Measurements from ENCODE around the gene VSNL1. TPM values are rescaled to one million over a fixed set of nuclear protein-coding genes. Genes with fewer than 3 reads are reported as not detected.

VSNL1 gene
- total RNA-seq, 1 donor from 2014 or later, result not detected

DNA sequence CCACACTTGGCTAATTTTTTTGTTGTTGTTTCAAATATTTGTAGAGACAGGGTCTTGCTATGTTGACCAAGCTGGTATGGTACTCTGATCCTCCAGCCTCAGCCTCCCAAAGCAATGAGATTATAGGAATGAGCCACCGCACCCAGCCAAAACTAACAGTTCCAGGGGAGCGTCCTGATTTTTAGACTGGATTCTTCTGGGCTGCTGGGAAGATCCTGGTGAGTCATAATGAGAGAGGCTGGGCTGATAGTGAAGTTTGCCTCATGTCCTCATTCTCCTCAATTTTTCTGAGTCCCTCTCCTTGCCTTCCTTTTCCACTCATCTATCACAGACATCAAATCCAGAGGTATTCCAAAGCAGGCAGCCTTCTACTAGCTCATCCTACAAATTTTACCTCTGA, 81.3 kb downstream of the VSNL1 start:
- Mint-ChIP-seq H3K4me1 (ENCODE audit: low read depth) (peaks cover 21% of the 10 kb centered on the region), H3K27me3 (ENCODE audit: low read depth) (no peaks in the 10 kb centered on the region), H3K27ac (ENCODE audit: unreplicated experiment) (no peak overlapping the region), H3K9me3 (ENCODE audit: low read depth) (peaks cover 4% of the 10 kb centered on the region), H3K4me3 (ENCODE audit: unreplicated experiment) (no peak overlapping the region), H3K36me3 (ENCODE audit: low read depth) (peaks cover 2% of the 10 kb centered on the region)
- no peak for DNase-seq (ENCODE audit: low spot score)
- TF ChIP-seq, protein P1, sequence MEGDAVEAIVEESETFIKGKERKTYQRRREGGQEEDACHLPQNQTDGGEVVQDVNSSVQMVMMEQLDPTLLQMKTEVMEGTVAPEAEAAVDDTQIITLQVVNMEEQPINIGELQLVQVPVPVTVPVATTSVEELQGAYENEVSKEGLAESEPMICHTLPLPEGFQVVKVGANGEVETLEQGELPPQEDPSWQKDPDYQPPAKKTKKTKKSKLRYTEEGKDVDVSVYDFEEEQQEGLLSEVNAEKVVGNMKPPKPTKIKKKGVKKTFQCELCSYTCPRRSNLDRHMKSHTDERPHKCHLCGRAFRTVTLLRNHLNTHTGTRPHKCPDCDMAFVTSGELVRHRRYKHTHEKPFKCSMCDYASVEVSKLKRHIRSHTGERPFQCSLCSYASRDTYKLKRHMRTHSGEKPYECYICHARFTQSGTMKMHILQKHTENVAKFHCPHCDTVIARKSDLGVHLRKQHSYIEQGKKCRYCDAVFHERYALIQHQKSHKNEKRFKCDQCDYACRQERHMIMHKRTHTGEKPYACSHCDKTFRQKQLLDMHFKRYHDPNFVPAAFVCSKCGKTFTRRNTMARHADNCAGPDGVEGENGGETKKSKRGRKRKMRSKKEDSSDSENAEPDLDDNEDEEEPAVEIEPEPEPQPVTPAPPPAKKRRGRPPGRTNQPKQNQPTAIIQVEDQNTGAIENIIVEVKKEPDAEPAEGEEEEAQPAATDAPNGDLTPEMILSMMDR (IDR thresholded peaks at IDR 0.05), result no peak

DNA sequence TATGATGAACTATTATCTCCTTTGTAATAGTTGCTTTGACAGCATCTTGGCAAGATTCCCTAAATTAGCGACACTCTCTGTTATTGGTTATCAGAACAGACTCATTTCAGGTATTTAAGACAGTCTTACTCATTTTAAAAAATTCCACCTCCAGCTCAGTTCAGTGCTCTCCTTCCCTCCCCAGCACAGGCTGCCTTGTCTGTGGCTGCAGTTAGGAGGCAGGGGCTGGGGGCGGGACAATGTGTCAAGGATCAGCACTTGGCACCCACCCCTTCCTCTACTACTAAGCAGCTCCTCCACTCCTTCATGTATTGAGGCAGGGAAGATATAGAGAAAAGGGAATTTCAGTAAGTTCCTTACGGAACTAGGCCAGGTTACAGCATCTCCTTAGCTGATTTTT, 85.0 kb downstream of the VSNL1 start:
- H3K27me3 Mint-ChIP-seq (ENCODE audit: low read depth), result no peaks in the 10 kb centered on the region
- H3K9me3 Mint-ChIP-seq (ENCODE audit: low read depth), result peaks cover 4% of the 10 kb centered on the region
- no peak overlapping the region for H3K4me3 Mint-ChIP-seq (ENCODE audit: unreplicated experiment)
- H3K4me1 Mint-ChIP-seq (ENCODE audit: low read depth), result peaks cover 16% of the 10 kb centered on the region
- DNase-seq (ENCODE audit: low spot score), result no peak
- H3K36me3 Mint-ChIP-seq (ENCODE audit: low read depth), result peaks cover 2% of the 10 kb centered on the region
- no peak overlapping the region for H3K27ac Mint-ChIP-seq (ENCODE audit: unreplicated experiment)
- TF ChIP-seq, protein P1 (IDR thresholded peaks at IDR 0.05), result no peak

DNA sequence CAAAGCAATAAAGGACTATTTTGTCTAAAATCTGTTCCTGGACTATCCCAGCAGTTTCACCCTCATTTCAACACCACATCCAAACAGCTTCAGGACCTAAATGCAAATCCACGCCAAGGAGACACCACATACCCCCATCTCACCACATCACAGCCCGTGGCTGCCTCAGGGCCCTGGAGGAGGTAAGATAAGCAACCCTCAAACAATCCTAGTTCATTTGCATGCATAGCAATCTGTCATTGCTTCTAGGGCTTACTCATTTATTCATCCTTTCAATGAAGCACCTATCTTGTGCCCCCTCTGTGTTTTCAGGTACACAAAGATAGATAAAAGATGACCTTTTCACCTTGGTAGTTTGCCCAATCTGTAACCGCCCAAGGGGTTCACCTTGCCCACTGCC, 86.5 kb downstream of the VSNL1 start:
- H3K4me1 Mint-ChIP-seq (ENCODE audit: low read depth), result peaks cover 4% of the 10 kb centered on the region
- H3K27me3 Mint-ChIP-seq (ENCODE audit: low read depth), result no peaks in the 10 kb centered on the region
- H3K4me3 Mint-ChIP-seq (ENCODE audit: unreplicated experiment), result no peak overlapping the region
- no peak overlapping the region for H3K27ac Mint-ChIP-seq (ENCODE audit: unreplicated experiment)
- H3K9me3 Mint-ChIP-seq (ENCODE audit: low read depth), result peaks cover 4% of the 10 kb centered on the region
- peaks cover 2% of the 10 kb centered on the region for H3K36me3 Mint-ChIP-seq (ENCODE audit: low read depth)
- TF ChIP-seq, protein P1 (IDR thresholded peaks at IDR 0.05), result no peak
- DNase-seq (ENCODE audit: low spot score), result no peak

DNA sequence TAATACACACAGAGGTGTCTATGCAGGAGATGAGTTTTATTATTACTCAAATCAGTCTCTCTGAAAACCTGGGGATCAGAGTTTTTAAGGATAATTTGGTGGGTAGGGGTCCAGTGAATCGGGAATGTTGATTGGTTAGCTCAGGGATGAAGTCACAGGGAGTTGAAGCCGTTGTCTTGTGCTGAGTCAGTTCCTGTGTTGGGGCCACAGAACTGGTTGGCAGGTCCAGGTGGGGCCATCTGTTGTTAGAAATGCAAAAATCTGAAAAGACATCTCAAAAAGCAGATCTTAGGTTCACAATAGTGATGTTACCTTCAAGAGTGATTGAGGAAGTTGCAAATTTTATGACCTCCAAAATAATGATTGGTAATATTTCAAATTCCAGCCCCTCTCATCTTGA, 86.9 kb downstream of the VSNL1 start:
- no peak for DNase-seq (ENCODE audit: low spot score)

DNA sequence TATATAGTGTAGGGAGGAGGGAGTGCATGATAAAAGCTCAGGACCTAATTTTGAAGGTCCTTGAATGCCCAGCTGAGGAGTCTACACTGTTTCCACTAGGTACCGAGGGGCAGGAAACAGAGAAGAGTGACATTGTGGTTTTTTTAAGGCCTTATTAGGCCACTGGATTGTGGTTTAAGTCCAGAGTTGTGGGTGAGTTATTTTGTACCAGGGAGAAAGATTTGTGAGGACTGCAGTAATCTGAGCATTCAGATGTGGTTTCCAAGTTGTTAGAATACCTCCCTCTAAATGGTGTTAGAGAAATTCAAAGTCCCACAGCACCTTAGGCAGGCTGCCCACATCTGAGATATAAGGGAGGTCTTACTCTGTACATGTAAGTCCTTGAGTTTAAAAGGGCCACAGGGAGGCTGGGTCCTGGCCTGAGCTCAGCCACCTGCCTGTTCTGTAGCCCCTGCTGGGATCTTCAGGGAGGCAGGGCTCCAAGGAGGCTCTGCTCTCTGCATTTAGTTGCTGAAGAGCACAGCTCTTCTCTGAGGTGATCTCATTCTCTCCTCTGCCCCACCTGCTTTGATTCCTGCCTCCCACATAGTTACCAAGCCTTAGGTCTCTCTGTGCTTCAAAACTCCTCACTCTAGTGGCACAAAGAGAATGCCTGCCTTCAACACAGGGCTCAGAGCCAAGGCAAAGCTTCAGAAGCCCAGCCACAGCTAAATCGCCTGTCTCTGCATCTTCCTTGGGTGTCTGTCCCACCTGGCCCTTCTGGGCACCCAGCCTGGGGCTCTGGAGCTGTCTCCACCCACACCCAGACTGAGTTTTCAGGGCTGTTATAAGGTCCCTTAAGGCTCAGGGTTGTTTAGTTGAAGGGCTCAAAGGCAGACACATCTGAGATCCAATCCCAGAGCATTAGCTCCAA, 88.1 kb downstream of the VSNL1 start:
- no peak overlapping the region for H3K27ac Mint-ChIP-seq (ENCODE audit: unreplicated experiment)
- TF ChIP-seq, protein P1 (IDR thresholded peaks at IDR 0.05), result no peak
- DNase-seq (ENCODE audit: low spot score), result no peak

More for the DNA sequence above, 86.9 kb downstream of the VSNL1 start:
- no peaks in the 10 kb centered on the region for H3K27me3 Mint-ChIP-seq (ENCODE audit: low read depth)
- TF ChIP-seq, protein P1 (IDR thresholded peaks at IDR 0.05), result no peak
- H3K4me1 Mint-ChIP-seq (ENCODE audit: low read depth), result peaks cover 4% of the 10 kb centered on the region
- H3K4me3 Mint-ChIP-seq (ENCODE audit: unreplicated experiment), result no peak overlapping the region
- peaks cover 2% of the 10 kb centered on the region for H3K36me3 Mint-ChIP-seq (ENCODE audit: low read depth)
- H3K9me3 Mint-ChIP-seq (ENCODE audit: low read depth), result peaks cover 4% of the 10 kb centered on the region
- no peak overlapping the region for H3K27ac Mint-ChIP-seq (ENCODE audit: unreplicated experiment)

More for the DNA sequence above, 88.1 kb downstream of the VSNL1 start:
- Mint-ChIP-seq H3K36me3 (ENCODE audit: low read depth) (peaks cover 2% of the 10 kb centered on the region), H3K9me3 (ENCODE audit: low read depth) (peaks cover 4% of the 10 kb centered on the region), H3K27me3 (ENCODE audit: low read depth) (no peaks in the 10 kb centered on the region), H3K4me3 (ENCODE audit: unreplicated experiment) (no peak overlapping the region), H3K4me1 (ENCODE audit: low read depth) (no peaks in the 10 kb centered on the region)
